Renal cortical epithelial cell (primary cell): Measurements from ENCODE around the gene STPG1. TPM values are rescaled to one million over a fixed set of nuclear protein-coding genes. Genes with fewer than 3 reads are reported as not detected.

Experiments used
- DNase-seq: peaks from one replicate; pipeline ENCODE4 v3.0.0-alpha.2; 2011; ENCODE audit warnings: low read depth
- total RNA-seq: library from RNA; depleted of rRNA; stranded (reverse); fragments of >200 nt; gene quantifications from 2 replicates; pipeline ENCODE4 v1.2.3, GENCODE V29; 2014

The STPG1 gene
- total RNA-seq, 1 donor from 2014 or later, result 9.9 TPM

GRCh38 chr1:24392982-24393650, 20.5 kb downstream of the STPG1 start:
- DNase-seq, result no peak

DNA sequence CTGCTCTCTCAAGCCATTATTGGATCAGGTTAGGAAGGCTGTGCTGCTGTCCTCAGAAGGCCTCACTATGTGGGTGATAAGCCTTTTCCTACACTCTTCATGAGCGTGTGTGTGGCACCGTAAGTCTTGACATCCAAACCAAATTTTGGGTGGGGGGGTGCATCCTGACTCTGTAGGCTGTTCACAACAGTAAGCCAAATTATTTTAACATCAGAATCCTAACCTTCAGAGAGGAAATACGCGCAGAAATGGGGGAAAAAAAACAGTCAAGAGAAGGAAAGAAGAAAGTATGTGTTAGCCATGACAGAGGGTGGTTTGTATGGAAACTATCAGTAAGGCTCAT, 21.0 kb downstream of the STPG1 start:
- no peak for DNase-seq

DNA sequence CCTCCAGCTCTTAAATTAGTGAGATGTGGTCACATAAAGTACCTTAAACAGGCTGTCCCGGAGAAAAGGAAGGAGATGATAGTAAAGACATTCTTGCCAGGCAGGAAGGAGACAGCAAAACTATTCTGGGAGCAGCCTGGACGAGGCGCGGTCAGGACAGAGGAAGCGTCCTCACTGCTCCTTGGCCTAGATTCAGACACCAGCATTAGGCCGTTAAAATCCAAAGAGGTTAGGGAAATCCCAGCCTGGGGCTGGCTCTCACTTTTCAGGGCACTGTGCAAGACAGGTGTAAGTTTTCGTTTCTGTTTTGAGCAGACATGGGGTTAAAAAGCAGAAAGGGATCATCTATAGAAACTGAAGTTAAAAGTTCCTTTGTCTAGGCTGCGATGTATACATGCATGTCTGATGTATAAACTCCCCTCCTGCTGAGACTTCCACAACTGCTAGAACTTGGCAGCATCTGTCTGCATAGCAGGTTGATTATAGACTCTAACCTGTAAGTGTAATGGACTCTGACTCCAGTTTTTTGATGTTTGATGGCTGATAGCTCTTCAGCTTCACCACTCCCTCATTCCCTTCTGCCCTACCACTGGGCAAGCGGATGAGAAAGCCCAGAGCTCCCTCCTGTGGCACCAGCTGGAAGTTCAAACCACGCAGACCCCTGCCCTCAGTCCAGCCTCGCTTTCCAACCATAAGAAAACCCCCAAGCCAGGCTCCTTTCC, 21.5 kb downstream of the STPG1 start:
- peak; percentile 49 for DNase-seq

DNA sequence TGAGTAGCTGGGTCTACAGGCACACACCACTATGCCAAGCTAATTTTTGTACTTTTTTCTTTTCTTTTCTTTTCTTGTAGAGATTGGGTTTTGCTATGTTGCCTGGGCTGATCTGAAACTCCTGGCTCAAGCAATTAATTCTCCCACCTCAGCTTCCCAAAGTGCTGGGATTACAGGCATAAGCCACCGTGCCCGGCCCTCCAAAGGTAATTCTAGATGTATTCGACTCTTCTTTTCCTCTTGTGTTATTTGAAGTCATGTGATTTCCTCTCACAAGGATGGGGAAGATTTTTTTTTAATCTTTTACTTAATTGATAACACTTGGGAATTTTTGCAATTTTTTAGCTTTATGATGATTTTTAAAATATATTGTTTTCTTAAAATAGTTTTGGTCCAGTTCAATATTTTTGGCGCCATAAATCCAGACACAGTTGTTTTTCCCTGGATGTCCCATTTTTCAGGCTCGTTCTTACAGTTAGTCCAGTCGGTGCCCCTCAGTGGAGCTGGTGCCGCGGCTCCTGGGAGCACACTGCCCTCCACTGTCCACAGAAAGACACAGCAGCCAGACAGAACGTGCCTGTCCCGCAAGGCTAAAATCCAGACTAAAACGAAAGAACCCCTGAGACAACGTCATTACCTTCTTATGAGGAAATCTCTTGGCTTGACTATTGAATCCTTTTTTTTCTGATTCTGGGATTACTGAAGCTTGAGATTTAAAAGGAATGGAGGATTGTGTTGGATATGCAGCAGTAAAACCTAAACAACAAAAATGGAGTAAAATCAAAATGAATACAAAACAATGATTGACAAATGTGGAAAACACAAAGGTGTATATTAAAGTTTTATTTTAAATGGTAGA, 22.4 kb downstream of the STPG1 start:
- DNase-seq, result peak; percentile 66

- no peak for DNase-seq
Observed at GRCh38 chr1:24389231-24389678, 24.3 kb downstream of the STPG1 start.

- DNase-seq, result no peak
Observed at GRCh38 chr1:24388331-24388885, 25.2 kb downstream of the STPG1 start.

- peak; percentile 51 for DNase-seq
Observed at GRCh38 chr1:24387636-24388175, 25.9 kb downstream of the STPG1 start.

DNA sequence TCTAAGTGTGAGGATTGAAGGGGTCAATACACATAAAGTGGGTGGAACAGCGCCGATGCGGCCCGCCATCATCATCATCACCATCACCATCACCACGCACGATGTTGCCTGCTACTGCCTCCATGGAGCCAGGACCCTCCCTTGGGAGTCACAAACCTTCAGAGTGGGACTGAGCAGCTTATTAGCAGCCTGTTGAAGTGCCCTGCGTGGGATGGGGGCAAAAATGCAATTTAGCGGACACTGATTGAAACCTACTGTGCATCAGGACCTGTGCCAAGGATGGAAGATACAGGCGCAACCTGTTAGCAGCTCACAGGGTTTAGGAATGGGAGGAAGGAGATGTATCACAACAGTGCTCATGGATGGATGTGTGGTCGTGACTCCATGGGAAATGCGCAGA, 26.7 kb downstream of the STPG1 start:
- DNase-seq, result no peak

DNA sequence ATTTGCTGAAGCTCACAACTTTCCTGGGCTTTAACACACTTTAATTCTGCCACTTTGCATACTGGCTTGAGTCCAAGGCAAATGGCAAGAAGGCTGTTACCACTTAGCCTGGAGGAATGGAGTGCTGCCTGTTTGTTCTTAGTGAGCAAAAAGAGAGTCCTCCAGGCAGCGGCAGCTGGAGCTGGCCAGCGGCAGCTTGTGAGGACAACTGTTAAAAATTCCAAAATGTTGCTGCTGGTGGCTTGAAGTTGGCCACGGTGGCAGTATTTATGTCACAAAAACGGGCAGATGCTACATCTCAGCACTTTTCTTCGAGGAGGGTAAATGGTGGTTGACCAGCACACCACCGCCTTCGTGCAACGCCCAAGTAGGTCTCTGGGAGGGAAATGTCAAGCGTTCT, 27.3 kb downstream of the STPG1 start:
- DNase-seq, result peak; percentile 72

- DNase-seq, result no peak
Observed at GRCh38 chr1:24385160-24385940, 28.2 kb downstream of the STPG1 start.

DNA sequence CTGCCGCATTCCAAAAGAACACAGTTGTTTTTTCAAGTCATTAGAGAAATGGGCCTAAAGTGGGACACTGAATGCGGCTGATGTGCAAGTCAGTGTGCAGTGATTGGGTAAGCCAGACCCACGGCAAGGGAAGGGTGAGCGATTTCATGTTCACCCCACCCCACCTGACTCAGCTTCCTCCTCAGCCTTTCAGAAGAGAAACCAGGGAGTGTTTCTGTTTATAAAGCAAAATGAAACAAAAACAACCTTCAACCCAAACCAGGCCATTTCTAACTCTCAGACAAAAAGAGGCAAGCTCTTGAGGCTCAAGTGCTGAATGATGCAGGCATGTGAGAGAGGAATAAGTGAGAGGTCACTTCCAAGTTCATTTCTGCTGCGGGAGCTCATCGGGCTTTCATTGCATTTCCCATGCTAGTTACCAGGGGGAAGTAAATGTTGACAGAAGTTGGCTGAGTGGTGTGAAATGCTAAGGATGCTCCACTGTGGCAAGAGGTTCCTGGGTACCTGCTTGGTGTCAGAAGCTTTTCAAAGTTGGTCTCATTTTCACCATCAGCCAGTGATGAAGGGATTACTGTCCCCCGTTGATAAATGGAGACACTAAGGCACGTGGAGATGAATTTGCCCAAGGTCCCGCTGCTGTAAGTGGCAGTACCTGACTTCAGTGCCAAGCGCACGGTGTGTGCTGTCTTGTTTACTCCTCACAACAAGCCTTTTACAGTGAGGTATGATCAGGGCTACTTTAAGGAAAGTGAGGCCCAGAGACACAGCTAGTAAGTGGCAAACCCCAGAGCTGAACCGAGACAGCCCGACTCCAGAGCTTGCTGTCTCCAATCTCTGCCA, 29.1 kb downstream of the STPG1 start:
- peak; percentile 86 for DNase-seq

GRCh38 chr1:24383381-24383940, 30.1 kb downstream of the STPG1 start:
- no peak for DNase-seq

GRCh38 chr1:24382165-24382577, 31.4 kb downstream of the STPG1 start:
- peak; percentile 27 for DNase-seq

GRCh38 chr1:24381256-24381655, 32.3 kb downstream of the STPG1 start:
- no peak for DNase-seq

- no peak for DNase-seq
Observed at GRCh38 chr1:24380508-24380907, 33.1 kb downstream of the STPG1 start.

DNA sequence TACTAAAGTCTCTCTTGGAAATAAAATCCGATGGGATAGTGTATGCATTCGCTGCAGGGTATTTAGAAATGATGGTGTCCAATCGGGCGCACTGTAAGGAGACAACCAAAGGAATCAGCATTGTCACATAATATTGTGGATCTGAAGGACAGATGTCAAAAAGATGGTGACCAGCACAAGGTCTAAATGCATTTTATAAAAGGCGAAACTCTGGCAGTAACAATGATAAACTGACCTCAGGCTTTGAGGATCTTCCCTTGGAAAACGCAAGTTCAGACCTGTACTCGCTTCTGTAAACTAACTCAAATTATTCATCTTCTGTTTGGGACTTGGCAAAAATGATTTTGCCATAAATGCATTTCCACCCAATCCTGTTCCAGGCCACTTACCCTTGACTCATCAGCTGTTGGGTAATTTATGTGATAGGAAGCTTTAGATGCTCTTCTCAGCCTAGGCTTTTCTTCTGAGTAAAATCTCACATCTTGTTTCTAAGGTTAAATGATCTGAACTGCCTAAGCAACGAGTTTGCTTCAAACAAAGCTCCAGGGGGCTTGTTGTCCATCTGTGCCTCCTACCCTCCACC, 33.8 kb downstream of the STPG1 start:
- no peak for DNase-seq

DNA sequence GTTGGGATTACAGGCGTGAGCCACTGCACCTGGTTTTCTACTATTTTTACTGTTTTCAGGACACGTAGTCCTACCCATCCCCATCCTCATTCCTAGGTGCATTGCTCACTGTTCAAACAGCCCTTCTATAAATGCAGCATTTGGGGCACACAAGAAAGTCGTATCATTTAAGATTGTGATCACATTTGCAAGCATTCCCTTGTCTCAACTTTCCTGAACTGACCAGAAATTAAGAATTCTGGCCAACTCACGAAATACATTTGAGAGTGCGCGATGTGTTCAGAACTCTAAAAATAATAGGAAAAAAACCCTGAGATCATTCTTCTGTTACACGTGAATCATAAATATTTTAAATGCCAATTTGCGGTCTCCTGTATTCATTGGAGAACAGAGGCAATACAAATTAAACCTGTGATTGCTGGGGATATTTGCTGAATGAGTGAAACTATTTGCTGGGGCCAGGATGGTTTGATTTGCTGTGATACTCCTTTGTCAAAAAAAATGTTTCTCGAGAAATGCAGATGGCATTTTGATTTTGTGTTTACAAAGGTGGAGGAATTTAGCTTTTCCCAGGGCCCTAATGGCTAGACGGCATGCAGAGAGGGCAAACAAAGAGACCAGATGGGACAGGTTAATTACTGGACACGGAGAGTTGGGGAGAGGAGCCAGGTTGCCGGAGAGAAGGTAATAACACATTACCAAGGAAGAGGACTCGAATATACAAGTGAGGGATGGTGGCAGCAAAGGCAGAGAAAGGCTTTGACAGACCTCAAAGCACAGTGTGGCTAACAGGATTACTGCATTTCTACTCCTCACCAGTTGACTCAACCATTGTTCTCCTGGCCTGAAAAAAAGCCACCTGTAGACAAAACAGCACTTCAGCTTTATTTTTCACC, 38.4 kb downstream of the STPG1 start:
- peak; percentile 21 for DNase-seq

GRCh38 chr1:24373710-24374109, 39.9 kb downstream of the STPG1 start:
- DNase-seq, result no peak
